Testis (tissue), 3 donors: ENCODE results near the gene HDAC9. TPM values are rescaled to one million over a fixed set of nuclear protein-coding genes. Genes with fewer than 3 reads are reported as not detected.
"Not testable (repeated sequence)": the region's sequence is repeated elsewhere in the genome, so short reads cannot be mapped to it uniquely, and the experiment has no call there.

Experiments
- DNase-seq: peaks from one replicate; pipeline ENCODE4 v3.0.0-alpha.2; 2019
- H3K27ac ChIP-seq, 2 donors: fragments of 200-600 bp; sonication (generic); one replicate each; pipeline ENCODE4 v1.5.1; 2019
- H3K27me3 ChIP-seq: fragments of 200-600 bp; sonication (generic); one replicate; pipeline ENCODE4 v1.5.1; 2019
- H3K36me3 ChIP-seq: fragments of 200-600 bp; sonication (generic); one replicate; pipeline ENCODE4 v1.5.1; 2017; ENCODE audit warnings: low read depth; ENCODE audit errors: missing control alignments
- H3K4me1 ChIP-seq: fragments of 200-600 bp; sonication (generic); one replicate; pipeline ENCODE4 v1.5.1; 2019
- H3K4me3 ChIP-seq, 2 donors: fragments of 200-600 bp; sonication (generic); one replicate each; pipeline ENCODE4 v1.5.1; 2017 to 2019
- H3K9me3 ChIP-seq: fragments of 200-600 bp; sonication (generic); one replicate; pipeline ENCODE4 v1.5.1; 2017
- POLR2A ChIP-seq: fragments of 450-650 bp; IDR thresholded peaks from one replicate; pipeline ENCODE4 v1.6.1; 2017; ENCODE audit warnings: antibody characterized with exemption, mild to moderate bottlenecking, moderate library complexity
- WGBS, 2 donors: methylation state at CpG; one replicate each; pipeline ENCODE4 v1.1.5; 2018; 5-methylcytosine and 5-hydroxymethylcytosine counted together
- intact Hi-C: fragments of 100-400 bp; cut with DNase I; formaldehyde crosslinking; loops from one replicate; pipeline ENCODE4 v1.15.1; 2023; ENCODE audit warnings: low total_unique reads
- polyA plus RNA-seq: library from polyadenylated mRNA; stranded (reverse); fragments of 350-450 nt; fragmentation: Illumina TruSeq; extraction: RNeasy Lipid Tissue Mini Kit (QIAGEN cat#74804); gene quantifications from one replicate; pipeline ENCODE4 v1.2.3, GENCODE V29; 2014; ENCODE audit warnings: low read depth, low replicate concordance; ENCODE audit not compliant: insufficient read depth
- total RNA-seq, 2 donors: library from RNA; depleted of rRNA; stranded (reverse); fragments of >200 nt; gene quantifications; one replicate each; pipeline ENCODE4 v1.2.3, GENCODE V29; 2016
- TF ChIP-seq, protein P1 (sequence below), 3 experiments: fragments of 450-650 bp in 2 of 3; fragments of 200-600 bp in 1 of 3; sonication (generic) in 1 of 3; IDR thresholded peaks; one replicate each; pipeline ENCODE4 v1.5.1; 2016 to 2019; ENCODE audit warnings: antibody characterized with exemption in 3 of 3, mild to moderate bottlenecking in 2 of 3, moderate library complexity in 1 of 3

Gene HDAC9
- total and polyA plus RNA-seq, 3 donors from 2014 or later, result 30.6 to 35.5 (median 35.4) TPM

DNA sequence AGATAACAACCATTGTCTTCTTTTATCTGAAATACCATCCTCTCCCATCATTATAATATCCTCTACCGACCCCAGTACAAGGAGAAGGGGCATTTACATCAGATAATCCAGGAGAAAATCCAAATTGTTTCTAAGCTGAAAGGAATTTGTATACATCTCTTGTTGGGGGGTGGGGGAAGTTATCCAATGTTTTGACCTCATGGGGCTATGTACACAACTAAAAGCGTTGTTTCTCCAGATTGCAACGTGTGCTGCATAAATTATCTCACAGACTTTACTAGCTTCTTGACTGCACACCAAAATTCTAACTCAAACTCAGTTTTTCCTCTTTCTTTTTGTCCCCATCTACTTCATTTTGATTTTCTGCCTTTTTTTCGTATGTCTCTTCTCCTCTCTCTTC is 465.2 kb downstream of the HDAC9 start:
- H3K4me1 ChIP-seq, result no peaks in the 10 kb centered on the region
- H3K27ac ChIP-seq, result no peak overlapping the region
- H3K27me3 ChIP-seq, result no peaks in the 10 kb centered on the region
- no peaks in the 10 kb centered on the region for H3K36me3 ChIP-seq
- no peaks in the 10 kb centered on the region for H3K9me3 ChIP-seq
- TF ChIP-seq, protein P1, sequence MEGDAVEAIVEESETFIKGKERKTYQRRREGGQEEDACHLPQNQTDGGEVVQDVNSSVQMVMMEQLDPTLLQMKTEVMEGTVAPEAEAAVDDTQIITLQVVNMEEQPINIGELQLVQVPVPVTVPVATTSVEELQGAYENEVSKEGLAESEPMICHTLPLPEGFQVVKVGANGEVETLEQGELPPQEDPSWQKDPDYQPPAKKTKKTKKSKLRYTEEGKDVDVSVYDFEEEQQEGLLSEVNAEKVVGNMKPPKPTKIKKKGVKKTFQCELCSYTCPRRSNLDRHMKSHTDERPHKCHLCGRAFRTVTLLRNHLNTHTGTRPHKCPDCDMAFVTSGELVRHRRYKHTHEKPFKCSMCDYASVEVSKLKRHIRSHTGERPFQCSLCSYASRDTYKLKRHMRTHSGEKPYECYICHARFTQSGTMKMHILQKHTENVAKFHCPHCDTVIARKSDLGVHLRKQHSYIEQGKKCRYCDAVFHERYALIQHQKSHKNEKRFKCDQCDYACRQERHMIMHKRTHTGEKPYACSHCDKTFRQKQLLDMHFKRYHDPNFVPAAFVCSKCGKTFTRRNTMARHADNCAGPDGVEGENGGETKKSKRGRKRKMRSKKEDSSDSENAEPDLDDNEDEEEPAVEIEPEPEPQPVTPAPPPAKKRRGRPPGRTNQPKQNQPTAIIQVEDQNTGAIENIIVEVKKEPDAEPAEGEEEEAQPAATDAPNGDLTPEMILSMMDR (IDR thresholded peaks at IDR 0.05), result no peak
- TF ChIP-seq POLR2A, result no peak
- DNase-seq, result no peak
- H3K4me3 ChIP-seq, result no peak overlapping the region
- intact Hi-C loops, result no loop called here
- WGBS, 2 donors, result 57 to 60% methylated on average over 4 of the region's 4 CpGs

DNA sequence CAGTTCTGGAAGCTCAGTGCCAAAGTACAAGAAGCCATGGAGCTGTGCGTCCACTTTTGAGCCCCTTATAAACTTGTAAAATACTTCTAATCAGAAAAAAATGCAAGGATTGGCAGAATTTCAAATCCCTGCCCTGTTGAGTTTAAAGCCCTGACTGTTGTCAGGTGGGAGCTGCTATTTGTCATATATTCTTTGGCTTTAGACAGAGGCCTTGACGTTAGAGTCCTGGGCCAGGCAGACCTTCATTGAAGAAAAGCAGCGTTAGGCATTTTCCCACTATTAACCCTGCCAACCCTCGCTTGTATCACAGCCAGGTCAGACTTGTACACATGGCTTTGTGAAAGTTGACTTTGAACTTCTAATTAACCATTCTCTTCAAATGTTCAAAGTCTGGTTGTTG is 466.5 kb downstream of the HDAC9 start:
- intact Hi-C loops, result no loop called here
- Histone ChIP-seq H3K4me3 (no peak overlapping the region), H3K36me3 (no peaks in the 10 kb centered on the region), H3K9me3 (no peaks in the 10 kb centered on the region), H3K4me1 (no peaks in the 10 kb centered on the region), H3K27me3 (no peaks in the 10 kb centered on the region), H3K27ac (no peak overlapping the region)
- DNase-seq, result no peak
- WGBS, 2 donors, result 54 to 65% methylated on average over 4 of the region's 4 CpGs
- TF ChIP-seq, protein P1 (IDR thresholded peaks at IDR 0.05), result no peak
- no peak for TF ChIP-seq POLR2A

DNA sequence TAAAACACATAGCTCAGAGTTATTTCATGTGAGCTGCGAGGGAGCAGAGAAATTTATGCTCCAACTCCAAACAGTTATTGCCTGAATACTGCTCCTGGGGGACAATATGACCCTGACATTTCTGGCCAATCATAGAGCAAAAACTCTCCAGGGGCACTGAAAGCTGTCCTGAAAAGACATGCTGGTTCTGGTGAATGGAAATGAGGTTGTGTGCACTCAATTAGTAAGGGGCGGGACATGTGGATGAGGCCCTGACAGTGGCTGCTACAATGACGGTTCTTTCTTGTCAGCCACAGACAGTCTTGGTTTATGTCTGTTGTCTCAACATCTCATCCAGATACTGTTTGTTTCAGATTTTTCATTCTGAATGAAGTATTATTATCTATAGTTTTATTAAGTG is 470.1 kb downstream of the HDAC9 start:
- intact Hi-C loops, result no loop called here
- 82 to 90% methylated on average over 3 of the region's 3 CpGs for WGBS, 2 donors
- no peak overlapping the region for H3K27ac ChIP-seq
- no peak for DNase-seq
- TF ChIP-seq, protein P1 (IDR thresholded peaks at IDR 0.05), result no peak
- no peak for TF ChIP-seq POLR2A
- no peaks in the 10 kb centered on the region for H3K27me3 ChIP-seq
- no peaks in the 10 kb centered on the region for H3K36me3 ChIP-seq
- no peaks in the 10 kb centered on the region for H3K4me1 ChIP-seq
- H3K9me3 ChIP-seq, result no peaks in the 10 kb centered on the region
- no peak overlapping the region for H3K4me3 ChIP-seq

DNA sequence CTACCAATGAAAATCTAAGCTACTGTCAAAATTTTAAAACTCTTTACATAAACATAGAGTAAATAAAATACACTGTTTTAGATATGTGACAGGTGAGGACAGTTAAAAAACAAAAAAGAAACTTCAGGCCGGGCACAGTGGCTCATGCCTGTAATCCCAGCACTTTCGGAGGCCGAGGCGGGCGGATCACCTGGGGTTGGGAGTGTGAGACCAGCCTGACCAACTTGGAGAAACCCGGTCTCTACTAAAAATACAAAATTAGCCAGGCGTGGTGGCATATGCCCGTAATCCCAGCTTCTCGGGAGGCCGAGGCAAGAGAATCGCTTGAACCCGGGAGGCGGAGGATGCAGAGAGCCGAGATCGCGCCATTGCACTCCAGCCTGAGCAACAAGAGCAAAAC is 472.2 kb downstream of the HDAC9 start:
- H3K9me3 ChIP-seq, H3K4me3 ChIP-seq, H3K27ac ChIP-seq, DNase-seq, intact Hi-C loops, H3K4me1 ChIP-seq, H3K27me3 ChIP-seq, H3K36me3 ChIP-seq: not testable (repeated sequence)
- 57 to 88% methylated on average over 16 of the region's 16 CpGs for WGBS, 2 donors

DNA sequence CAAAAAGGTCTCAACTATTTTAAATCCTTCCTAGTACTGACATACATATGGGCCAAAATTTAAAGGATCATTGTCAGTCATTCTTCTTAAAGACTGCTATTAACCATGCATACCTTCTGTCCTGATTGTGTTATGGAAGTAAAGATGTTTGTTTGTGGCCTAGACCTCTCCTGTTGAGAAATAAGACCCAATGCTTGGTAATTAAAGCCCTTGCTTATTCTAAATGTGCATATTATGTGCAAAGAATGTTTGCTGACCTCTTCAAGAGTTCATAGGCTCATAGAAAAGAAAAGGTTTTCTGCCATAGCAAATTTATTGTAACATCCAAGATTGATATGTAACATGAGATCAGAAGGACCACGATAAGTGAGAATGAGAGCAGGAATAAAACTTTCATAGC is 476.3 kb downstream of the HDAC9 start:
- Histone ChIP-seq H3K27ac (no peak overlapping the region), H3K9me3 (no peaks in the 10 kb centered on the region), H3K4me1 (no peaks in the 10 kb centered on the region), H3K4me3 (no peak overlapping the region), H3K36me3 (no peaks in the 10 kb centered on the region), H3K27me3 (no peaks in the 10 kb centered on the region)
- TF ChIP-seq, protein P1 (IDR thresholded peaks at IDR 0.05), result no peak
- TF ChIP-seq POLR2A, result no peak
- intact Hi-C loops, result no loop called here
- WGBS, 2 donors, result 86 to 88% methylated on average over 1 of the region's 1 CpG
- no peak for DNase-seq
